Nucleus accumbens (tissue), 56 donors: Measurements from ENCODE around the gene SLC16A2.
"Not testable (repeated sequence)": the region's sequence is repeated elsewhere in the genome, so short reads cannot be mapped to it uniquely, and the experiment has no call there.

ENCODE experiments used
- DNase-seq, 56 donors: peaks; one replicate each; lab custom pipeline; 2025; lab: John Stamatoyannopoulos, UW

SLC16A2 gene

GRCh38 chrX:74500555-74500954, 79.3 kb downstream of the SLC16A2 start:
- no peak for DNase-seq

DNA sequence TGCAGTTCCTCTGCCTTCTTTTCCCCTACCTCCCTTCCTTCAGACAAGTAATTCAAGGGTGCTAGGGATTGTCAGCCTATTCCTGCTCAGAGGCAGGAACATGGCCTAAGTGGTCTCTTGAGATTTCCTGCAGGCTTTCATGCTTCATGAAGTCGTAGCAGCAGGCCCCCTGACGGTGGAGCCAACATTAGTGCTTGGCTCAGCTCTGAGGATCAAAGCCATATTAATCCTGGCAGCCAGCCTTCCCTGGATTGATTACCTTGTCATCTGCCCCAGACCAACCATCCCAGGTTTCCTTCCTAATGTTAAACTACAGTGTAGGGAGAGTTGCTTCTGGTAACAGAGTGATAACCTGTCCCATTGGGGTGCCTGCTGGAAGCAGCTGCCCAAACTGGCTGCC, 84.1 kb downstream of the SLC16A2 start:
- no peak for DNase-seq

DNA sequence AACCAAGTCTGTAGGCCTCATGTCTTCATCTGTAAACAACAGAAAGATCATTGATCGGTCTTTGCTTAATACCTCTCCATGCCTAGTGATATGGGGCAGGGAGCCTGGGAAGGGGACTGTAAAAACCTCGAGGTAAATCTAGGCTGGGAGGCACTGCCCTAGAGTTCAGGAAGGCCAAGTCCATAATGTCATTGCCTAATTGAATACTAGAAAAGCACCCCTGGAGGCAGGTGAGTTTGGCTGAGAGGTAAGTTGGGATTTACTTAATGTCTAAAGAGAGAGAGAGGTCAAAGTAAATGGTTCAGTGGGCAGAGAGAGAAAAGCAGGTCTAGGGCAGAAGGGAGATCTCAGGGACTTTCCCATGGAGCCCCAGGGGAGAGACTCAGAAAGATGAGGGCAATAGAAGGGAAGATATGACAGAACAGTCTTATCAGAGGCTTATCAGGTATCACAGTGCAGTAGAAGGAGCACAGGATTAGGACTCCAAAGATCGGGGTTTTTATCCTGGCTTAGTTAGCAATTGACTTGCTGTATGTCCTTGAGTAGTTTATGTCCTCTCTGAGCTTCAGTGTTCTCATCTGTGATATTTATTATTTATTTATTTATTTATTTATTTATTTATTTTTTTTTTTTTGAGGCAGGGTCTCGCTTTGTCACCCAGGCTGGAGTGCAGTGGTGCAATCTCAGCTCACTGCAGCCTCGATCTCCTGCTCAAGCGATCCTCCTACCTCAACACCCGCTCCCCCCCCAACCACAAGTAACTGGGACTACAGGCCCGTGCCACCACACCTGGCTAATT, 85.2 kb downstream of the SLC16A2 start:
- DNase-seq: no peak

DNA sequence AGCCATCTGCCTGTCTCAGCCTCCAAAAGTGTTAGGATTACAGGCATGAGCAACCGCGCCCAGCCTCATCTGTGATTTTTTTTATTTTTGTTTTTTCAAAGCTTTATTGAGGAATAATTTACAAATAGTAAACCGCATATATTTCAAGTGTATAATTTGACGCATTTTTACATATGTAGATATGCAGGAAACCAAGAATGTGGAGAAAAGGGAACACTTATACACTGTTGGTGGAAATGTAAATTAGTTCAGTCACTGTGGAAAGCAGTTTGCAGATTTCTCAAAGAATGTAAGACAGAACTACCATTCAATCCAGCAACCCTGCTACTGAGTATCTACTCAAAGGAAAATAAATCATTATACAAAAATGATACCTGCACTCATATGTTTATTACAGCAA, 85.9 kb downstream of the SLC16A2 start:
- no peak for DNase-seq

GRCh38 chrX:74509989-74510388, 88.7 kb downstream of the SLC16A2 start:
- DNase-seq: no peak

- no peak for DNase-seq
These were observed 89.1 kb downstream of the SLC16A2 start for GRCh38 chrX:74510401-74510800.

- DNase-seq: no peak
These were observed 90.4 kb downstream of the SLC16A2 start for GRCh38 chrX:74511704-74512103.

DNA sequence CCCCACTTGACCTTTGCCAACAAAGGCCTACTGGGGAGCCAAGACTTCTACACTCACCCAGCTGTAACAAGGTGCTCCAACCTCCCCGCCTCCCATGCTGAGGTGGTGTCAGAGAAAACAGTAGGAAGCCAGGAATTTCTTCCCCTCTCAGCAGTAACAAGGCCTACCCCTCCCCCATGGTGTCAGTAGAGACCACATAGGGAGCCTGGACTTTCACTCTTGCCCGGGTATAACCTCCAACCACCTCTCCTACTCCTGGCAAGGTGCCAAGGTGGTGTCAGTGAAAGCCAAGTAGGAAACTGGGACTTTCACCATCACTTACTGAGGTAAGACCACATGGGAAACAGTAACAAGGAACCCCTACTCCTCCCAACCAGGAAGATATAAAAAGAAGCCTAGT, 93.1 kb downstream of the SLC16A2 start:
- DNase-seq: no peak

GRCh38 chrX:74515356-74515755, 94.1 kb downstream of the SLC16A2 start:
- no peak for DNase-seq

DNA sequence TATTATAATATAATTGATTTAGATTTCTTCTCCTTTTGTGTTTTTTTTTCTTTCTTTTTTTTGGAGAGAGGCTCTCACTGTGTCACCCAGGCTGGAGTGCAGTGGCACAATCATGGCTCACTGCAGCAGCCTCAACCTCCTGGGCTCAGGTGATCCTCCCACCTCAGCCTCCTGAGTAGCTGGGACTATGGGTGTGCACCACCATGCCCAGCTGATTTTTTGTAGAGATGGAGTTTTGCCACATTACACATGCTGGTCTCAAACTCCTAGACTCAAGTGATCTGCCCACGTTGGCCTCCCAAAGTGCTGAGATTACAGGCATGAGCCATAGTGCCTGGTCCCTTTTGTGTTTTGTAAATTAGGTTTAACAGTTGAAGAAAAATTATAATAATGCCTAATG, 94.7 kb downstream of the SLC16A2 start:
- DNase-seq: not testable (repeated sequence)

GRCh38 chrX:74519870-74520269, 98.6 kb downstream of the SLC16A2 start:
- no peak for DNase-seq

DNA sequence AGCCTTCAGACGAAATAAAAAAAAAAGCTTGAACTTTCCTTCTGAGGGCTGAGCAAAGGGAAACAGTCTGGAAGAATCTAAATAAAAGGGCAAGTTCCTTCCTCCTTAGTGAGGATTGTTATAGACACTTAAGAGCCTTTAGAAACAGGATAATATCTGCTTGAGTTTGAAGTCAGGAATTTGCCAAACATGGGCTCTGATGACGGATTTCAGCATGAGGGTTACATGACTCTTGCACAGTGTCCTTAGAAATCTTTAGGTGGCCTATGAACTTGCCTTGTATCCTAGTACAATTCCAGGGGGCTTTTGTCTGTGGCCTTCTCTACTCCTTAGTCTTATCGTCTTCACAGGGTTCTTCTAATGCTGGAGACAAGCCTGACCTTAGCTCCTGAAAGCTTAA, 99.0 kb downstream of the SLC16A2 start:
- no peak for DNase-seq

DNA sequence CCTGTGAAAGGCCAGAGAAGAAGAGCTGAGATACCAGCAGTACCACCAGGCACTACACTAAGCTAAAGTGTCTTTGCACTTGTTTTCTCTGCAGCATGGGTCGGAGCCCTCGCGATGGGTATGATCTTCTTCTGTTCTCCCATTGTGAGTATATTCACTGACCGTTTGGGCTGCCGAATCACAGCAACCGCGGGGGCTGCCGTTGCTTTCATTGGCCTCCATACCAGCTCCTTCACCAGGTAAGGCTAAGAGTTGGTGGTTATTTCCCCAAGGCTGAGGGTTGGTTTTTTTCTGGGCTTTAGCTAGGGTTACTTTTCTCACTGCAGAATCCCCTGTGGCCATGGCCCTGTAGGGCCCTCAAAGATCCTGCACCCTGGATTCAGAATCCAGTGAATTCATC, 99.6 kb downstream of the SLC16A2 start:
- DNase-seq: no peak

DNA sequence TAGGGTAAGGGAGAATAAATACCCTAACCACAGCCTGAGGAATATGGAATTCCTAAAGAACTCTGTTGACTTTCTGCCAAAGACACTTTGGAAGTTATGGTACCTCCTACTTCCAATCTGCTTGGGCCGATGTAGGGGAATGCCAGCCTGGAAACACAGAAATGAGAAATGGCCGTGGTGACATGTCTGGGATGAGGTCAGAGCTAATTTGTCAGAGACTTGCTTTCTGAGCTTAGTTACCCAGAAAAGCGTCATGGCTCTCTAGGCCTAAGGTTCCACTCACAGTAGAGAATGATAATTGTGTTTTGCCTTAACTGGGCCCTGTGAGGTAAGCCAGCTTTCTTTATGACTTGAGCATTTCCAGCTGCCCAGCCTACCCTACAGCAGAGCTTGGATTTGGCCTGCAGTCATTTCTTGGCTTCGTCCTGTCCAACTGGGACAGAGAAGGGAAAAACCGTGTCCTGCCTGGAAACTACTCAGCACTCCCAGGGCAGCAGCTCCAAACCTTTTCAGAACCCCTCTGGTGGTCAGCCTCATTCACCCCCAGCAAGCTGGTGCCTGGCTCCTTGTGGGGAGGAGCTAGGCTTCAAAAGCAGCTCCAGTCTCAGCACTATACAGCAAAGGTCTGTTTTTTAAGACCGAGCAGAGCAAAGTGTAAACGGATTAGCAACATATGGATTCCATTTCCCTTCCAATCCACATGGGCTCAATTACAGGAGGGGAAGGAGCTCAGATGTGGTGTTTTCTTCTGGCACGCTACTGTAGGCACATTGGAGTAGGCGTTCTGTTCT, 100.9 kb downstream of the SLC16A2 start:
- DNase-seq: peak in 1 of 56 donors; percentile 2

- DNase-seq: no peak
These were observed 101.9 kb downstream of the SLC16A2 start for GRCh38 chrX:74523224-74523623.

- DNase-seq: no peak
These were observed 102.8 kb downstream of the SLC16A2 start for GRCh38 chrX:74523870-74524735.

GRCh38 chrX:74525116-74525515, 103.8 kb downstream of the SLC16A2 start:
- DNase-seq: no peak

DNA sequence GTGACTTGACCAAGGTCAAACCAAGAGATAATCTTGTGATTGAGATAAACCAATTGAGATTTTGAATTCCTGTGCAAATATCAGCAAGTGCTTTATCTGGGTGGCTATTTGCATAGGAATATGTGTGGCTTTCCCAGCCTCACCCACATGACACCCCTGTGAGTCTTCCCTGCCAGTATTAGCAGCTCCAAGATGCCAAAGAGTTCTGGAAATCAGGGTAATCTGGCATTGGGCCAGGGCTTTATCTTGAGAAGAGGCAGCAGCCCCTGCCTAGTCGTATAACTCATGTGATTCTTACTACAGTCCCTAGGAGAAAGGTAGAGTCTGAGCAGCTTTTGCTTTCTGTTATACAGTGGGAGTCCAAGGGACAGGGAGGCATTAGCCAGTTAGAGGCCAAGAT, 105.5 kb downstream of the SLC16A2 start:
- DNase-seq: no peak

GRCh38 chrX:74527350-74527749, 106.1 kb downstream of the SLC16A2 start:
- DNase-seq: no peak

GRCh38 chrX:74529311-74529710, 108.0 kb downstream of the SLC16A2 start:
- no peak for DNase-seq

DNA sequence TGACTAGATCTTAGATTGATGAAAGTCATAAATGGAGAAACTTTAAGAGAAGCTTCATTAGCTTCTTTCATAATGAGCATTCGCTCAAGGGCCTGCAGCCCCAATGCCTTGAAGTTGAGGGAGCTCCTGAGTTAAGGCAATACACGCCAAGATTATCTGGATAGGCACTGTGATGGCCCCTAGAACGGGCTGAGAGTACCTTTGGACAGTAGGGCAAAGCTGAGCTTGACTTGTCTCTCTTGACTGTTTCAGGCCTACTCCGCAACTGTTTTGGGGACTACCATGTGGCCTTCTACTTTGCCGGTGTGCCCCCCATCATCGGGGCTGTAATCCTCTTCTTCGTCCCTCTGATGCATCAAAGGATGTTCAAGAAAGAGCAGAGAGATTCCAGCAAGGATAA, 109.8 kb downstream of the SLC16A2 start:
- no peak for DNase-seq
